ENCODE data around the gene BTBD9.

BTBD9 gene

DNA sequence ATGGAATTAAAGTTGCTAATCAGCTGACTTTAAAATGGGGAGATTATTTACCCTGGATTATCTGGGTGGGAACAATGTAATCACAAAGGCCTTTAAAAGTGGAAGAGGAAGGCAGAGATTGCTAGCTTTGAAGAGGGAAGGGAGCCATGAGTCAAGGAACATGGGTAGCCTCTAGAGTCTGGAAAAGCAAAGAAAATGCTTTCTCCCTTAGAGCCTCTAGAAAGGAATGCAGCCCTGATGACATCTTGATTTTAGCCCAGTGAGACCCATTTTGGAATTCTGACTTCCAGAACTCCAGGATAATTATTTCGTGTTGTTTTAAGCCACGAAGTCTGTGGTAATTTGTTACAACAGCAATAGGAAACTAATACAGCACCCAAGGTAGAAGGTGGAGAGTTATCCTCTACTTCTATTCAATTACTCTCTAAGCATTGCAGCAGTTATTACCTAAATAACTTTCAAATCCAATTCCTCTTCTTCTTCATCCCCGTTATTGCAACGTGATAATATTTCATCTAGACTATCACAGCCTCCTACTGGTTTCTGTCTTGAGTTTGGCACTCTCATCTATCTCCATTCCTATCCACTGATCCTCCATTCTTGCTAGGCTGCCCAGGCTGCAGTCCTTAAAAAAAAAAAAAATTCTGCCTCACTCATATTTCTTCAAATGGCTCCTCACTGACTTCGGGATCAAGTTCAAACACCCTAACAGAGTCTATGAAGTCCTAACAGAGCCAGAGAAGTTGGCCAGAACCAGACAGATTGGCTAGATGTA lies 224.3 kb downstream of the BTBD9 start:
- no peak for DNase-seq (ENCODE audit: extremely low spot score)
- ChIA-PET CTCF (interaction anchor here (1.0 to 1.5 kb wide), 3 partner anchors 7 to 26 kb away, joined by 3 to 4 read pairs (median 3); no protein-coding TSS in a partner anchor), POLR2A (no interaction called here)
- TF ChIP-seq, protein P1, sequence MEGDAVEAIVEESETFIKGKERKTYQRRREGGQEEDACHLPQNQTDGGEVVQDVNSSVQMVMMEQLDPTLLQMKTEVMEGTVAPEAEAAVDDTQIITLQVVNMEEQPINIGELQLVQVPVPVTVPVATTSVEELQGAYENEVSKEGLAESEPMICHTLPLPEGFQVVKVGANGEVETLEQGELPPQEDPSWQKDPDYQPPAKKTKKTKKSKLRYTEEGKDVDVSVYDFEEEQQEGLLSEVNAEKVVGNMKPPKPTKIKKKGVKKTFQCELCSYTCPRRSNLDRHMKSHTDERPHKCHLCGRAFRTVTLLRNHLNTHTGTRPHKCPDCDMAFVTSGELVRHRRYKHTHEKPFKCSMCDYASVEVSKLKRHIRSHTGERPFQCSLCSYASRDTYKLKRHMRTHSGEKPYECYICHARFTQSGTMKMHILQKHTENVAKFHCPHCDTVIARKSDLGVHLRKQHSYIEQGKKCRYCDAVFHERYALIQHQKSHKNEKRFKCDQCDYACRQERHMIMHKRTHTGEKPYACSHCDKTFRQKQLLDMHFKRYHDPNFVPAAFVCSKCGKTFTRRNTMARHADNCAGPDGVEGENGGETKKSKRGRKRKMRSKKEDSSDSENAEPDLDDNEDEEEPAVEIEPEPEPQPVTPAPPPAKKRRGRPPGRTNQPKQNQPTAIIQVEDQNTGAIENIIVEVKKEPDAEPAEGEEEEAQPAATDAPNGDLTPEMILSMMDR (IDR thresholded peaks at IDR 0.05; ENCODE audit: control extremely low read depth, extremely low read depth, low read depth, missing control alignments): no peak

DNA sequence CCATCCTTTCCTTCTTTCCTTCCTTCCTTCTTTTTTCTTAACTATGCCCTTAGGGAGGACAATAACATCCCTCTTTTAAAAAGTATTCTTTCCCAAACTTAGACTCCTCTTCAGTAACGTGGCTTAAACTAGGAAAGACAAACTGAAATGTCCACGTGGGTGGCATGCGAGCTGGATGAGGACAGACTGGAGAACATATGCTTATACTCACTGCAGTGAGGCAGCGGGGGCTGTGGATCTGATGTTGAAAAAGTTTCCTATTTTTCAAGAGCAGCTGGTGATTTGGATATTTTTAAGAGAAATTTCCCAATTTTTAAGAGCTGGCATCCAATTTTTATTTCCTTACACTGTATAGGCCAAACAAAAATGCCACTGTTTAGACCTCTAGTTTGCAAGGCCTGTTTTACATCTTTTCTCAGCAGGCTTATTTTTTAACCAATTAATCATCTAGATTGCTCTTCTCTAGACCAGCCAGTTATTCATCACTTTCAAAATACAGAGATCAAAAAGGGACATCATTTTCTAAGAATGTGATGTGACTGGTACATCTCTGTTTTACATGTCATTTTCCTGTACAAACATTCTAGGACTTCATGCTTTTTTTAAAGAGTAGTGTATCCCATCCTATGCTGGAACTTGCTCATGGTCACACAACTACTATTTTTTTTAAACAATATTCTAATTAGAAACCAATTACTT lies 226.5 kb downstream of the BTBD9 start:
- TF ChIP-seq, protein P1 (IDR thresholded peaks at IDR 0.05; ENCODE audit: control extremely low read depth, extremely low read depth, low read depth, missing control alignments): no peak
- ChIA-PET CTCF (interaction anchor here (0.9 to 1.1 kb wide), 3 partner anchors 9 to 22 kb away, joined by 3 to 4 read pairs (median 3); no protein-coding TSS in a partner anchor), POLR2A (no interaction called here)
- no peak for DNase-seq (ENCODE audit: extremely low spot score)

DNA sequence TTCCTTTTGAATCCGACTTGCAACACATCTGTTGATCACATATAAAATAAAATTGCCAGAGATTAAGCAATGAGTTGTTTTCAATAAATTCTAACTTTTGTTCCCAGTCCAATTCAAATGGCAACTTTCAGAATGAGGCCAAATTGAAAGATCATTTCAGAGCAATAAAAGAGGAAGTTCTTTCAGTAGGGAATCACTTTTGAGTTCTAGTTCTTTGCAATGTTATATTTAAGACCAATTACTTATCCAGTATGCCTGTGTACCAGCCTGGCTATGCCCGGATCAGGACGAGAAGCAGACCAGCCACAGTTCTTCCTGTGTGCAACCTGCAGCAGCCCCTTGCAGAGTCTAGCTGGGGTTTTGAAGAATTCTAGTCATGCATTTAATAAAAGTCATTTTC lies 232.5 kb downstream of the BTBD9 start:
- no peak for DNase-seq (ENCODE audit: extremely low spot score)
- POLR2A ChIA-PET: no interaction called here
- TF ChIP-seq, protein P1 (IDR thresholded peaks at IDR 0.05; ENCODE audit: control extremely low read depth, extremely low read depth, low read depth, missing control alignments): no peak
- CTCF ChIA-PET: no interaction called here

DNA sequence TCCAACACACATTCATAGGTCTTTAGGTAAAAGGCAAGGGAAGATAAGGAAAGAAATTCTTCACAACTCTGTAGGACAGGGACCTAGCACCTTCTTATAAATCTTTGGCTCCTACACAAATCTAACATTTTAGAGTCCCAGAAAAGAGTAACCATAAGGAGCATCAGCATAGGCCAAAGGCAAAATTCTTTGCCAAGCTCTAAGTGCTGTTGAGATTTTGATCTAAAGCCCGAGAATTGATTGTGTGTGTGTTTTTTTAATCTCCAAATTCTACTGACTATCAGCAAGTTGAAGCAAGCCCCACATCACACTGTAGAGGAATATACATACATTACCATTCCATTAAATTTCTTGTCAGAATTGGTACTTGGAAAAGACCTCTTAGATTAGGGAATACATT lies 233.6 kb downstream of the BTBD9 start:
- no peak for DNase-seq (ENCODE audit: extremely low spot score)
- ChIA-PET CTCF (interaction anchor here (1.0 to 1.6 kb wide), 3 partner anchors 10 to 22 kb away, joined by 3 to 8 read pairs (median 4); no protein-coding TSS in a partner anchor), POLR2A (no interaction called here)
- TF ChIP-seq, protein P1 (IDR thresholded peaks at IDR 0.05; ENCODE audit: control extremely low read depth, extremely low read depth, low read depth, missing control alignments): no peak

DNA sequence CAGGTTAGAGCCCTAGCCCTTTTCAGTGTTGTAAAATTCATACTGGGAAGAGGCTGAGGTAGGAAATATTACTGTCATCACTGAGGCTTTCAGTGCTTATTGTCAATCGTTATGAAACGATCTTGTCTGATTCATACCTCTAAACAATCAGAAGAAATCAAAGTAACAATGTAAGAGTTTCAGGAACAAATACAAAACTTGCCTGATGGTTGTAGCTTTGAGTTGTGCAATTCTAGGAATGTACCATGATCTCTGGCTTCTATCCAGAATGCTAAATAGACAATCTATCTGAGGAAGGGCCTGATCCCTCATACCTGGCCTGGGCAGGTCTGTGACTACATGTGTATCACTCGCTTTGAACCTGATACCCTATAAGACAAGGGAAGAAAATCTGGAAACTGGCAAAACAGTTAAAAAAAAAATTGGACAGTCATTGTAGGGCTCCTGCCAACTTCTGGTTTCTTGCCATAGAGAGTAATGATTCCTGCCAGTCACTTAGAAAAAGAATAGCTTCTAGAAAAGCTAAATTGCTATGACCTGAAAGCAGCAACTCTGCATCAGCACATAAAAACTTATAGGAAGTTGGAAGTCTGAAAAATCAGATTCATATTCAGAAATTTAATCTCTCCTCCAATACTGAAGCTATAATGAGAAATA lies 234.7 kb downstream of the BTBD9 start:
- ChIA-PET POLR2A (no interaction called here), CTCF (interaction anchor here (1.0 to 1.6 kb wide), 3 partner anchors 9 to 23 kb away, joined by 3 to 8 read pairs (median 4); no protein-coding TSS in a partner anchor)
- TF ChIP-seq, protein P1 (IDR thresholded peaks at IDR 0.05; ENCODE audit: control extremely low read depth, extremely low read depth, low read depth, missing control alignments): no peak

DNA sequence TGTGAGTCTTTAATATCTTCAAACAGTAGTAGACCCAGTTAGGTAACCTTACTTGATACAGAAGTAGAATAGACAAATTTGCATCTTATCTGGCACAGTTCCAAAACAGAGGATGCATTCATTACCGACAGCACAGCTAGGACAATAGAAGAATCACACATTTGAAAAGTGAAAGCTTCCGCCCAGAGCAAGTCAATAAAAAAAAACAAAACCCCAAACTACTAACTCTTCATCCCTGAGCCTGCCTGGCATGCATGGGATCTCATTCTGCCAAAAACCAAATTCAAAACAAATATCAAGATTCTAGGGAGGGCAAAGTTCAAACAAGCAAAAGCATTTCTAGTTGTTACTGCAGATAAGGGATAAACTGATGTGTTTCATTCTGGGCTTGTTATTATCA lies 235.4 kb downstream of the BTBD9 start:
- no peak for DNase-seq (ENCODE audit: extremely low spot score)
- ChIA-PET POLR2A (no interaction called here), CTCF (no interaction called here)
- TF ChIP-seq, protein P1 (IDR thresholded peaks at IDR 0.05; ENCODE audit: control extremely low read depth, extremely low read depth, low read depth, missing control alignments): no peak

More for the DNA sequence above, 234.7 kb downstream of the BTBD9 start:
- DNase-seq (ENCODE audit: extremely low spot score): no peak

Measured in GM10248 (cell line).